GM19193 (cell line): ENCODE results near the gene BCLAF1.

Source experiments
- POLR2A ChIP-seq: IDR thresholded peaks from 4 replicates; pipeline ENCODE4 v1.6.1; 2011; ENCODE audit not compliant: insufficient read depth, insufficient read length; ENCODE audit errors: extremely low read depth

Gene BCLAF1, protein sequence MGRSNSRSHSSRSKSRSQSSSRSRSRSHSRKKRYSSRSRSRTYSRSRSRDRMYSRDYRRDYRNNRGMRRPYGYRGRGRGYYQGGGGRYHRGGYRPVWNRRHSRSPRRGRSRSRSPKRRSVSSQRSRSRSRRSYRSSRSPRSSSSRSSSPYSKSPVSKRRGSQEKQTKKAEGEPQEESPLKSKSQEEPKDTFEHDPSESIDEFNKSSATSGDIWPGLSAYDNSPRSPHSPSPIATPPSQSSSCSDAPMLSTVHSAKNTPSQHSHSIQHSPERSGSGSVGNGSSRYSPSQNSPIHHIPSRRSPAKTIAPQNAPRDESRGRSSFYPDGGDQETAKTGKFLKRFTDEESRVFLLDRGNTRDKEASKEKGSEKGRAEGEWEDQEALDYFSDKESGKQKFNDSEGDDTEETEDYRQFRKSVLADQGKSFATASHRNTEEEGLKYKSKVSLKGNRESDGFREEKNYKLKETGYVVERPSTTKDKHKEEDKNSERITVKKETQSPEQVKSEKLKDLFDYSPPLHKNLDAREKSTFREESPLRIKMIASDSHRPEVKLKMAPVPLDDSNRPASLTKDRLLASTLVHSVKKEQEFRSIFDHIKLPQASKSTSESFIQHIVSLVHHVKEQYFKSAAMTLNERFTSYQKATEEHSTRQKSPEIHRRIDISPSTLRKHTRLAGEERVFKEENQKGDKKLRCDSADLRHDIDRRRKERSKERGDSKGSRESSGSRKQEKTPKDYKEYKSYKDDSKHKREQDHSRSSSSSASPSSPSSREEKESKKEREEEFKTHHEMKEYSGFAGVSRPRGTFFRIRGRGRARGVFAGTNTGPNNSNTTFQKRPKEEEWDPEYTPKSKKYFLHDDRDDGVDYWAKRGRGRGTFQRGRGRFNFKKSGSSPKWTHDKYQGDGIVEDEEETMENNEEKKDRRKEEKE

DNA sequence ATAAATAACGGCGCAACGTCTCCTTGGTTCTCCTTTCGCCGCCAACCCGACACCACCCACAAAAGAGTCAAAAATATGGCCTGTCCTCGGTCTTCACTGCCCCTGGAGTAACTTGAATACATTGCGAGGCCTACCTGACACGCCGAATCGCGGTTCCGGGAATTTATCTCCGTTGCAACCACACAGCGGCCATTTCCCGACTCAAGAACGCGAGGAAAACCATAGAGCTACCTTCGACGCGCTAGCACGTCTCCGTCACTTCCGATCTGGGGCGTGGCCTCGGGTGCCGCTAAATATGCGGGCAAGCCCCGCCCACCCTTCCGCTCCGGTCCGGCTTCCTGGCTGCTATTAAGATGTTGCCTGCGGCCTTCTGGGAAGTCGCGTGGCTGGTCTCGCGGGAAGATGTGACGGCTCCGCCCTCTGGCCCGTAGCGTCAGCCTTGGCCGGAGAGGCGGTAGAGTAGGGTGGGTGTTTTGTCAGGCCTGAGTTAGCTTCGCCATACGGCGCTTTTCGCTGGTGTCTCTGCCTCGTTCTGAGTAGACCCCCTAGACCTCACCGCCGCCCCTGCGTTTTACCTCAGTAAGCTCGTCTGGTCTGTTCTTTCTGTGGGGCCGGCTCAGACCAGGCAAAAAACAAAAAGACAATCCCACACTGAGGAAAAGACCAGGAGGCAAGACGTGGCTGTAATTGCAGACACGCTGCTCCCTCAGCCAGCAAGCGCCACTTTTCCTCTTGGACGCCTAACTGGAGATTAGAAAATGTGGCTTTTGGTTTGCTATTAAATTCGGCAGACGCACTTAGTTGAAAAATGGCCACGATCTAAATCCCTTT is at the start of gene BCLAF1:
BCLAF1 (minus strand) TSS at position 268 of the 831 bp plus-strand sequence. CDS start 9,980 bp downstream, outside the sequence.
- TF ChIP-seq POLR2A: peak; percentile 97

DNA sequence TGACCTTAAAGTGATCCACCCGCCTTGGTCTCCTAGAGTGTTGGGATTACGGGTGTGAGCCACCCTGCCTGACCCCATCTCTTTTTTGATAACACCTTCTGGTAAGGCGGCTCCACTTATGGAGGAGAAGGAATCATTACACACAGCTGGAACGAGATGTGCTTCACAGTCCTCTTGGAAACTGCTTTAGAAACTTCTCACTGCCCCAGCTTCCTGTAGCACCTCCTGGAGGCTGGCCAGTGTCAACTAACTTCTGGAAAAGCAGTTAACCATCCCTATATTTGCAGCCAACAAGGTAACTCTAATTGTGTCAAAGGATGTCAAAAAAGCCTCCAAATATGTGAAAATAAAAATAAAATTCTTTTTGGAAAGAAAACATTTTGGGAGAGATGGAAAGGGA is 48.8 kb upstream of the BCLAF1 start:
- TF ChIP-seq POLR2A: no peak

DNA sequence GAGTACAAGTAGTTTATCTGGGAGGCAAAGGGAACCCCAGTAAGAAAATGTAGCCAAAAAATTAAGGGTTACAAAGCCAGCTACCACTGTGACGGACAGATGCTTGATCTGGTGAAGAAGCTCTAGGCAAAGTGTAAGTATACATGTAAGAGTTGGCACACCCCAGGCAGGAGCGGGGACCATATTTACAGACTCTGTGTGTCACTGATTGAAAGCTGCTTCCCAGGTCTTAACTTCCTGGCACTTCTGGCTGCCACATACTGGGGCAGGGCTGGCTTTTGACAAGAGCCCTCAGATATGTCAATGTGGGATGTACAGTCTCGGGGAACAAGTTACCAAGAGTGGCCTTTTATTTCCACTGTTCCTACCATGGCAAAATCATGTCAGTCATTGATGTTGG is 48.0 kb upstream of the BCLAF1 start:
- TF ChIP-seq POLR2A: no peak

DNA sequence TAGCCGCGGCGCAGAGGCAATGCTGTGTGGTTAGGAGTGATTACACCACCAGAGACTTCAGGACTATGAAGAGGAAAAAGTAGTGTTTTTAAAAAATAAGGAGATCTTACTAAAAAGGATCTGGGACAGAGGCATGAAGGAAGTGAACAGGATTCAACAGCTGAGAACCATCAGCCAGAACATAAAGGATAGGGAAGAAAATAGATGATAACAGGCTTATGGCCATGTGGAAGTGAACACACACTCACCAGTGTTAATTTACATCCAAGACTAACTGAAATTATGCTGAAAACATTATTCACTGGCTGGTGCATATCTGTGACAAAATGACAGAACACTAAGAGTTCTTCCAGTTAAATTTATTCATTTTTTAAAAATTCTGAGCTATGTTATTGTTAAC is 47.5 kb upstream of the BCLAF1 start:
- TF ChIP-seq POLR2A: no peak

DNA sequence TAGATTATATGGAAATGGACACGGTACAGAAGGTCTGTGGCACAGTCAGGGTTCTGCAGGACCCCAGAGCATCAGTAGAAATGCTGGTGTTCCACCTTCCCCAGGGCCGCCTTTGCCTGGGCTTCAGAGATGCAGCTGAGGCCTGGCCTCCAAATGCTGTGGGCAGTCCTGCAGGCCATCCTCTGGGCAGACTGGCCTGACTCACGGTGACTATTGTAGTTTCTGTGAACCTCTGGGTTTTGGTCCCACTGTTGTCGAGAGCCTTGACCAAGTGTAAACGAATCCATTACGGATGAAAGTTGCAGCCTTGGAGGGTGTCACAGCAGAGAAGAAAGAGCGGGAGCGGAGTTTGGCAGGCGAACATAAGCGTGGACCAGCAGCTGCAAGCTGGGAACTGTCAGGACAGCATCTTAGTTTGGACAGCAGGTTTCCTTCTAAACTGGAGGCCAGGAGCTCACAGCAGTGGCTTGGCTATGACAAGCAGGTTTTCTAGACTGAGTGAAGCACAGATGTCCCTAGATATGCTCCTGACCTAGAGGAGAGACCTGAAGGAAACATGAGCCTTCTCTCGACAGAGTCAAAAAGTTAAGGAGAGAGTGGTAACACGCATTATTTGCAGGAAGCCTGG is 46.2 kb upstream of the BCLAF1 start:
- TF ChIP-seq POLR2A: no peak

DNA sequence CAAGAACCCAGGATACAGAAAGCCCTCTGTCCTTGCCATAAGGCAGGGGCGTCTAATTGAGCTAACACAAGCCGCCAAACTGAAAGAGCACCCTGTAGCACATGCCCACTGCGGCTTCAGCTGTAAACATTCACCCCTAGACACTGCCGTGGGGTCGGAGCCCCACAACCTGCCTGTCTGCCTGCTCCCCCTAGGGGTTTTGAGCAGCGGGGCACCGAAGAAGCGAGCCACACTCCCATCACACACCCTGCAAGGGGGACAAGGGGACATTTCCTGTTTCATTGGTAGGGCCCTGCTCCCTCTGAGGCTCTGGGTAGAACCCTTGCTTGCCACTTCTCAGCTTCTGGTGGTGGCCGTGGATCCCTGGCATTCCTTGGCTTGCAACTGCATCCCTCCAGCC is 45.2 kb upstream of the BCLAF1 start:
- no peak for TF ChIP-seq POLR2A

DNA sequence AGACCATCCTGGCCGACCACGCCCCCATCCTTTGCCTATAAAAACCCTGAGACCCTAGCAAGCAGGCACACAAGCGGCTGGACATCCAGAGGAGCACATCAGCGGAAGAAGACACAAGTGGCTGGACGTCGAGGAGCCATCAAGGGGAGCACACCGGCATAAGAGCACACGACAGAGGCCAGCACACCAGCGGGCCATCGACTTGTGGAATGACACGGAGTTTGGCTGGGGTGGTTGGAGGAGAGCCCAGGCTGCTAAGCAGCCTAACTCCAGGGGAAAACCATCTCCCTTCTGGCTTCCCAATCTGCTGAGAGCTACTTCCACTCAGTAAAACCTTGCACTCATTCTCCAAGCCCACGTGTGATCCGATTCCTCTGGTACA is 44.8 kb upstream of the BCLAF1 start:
- TF ChIP-seq POLR2A: no peak

DNA sequence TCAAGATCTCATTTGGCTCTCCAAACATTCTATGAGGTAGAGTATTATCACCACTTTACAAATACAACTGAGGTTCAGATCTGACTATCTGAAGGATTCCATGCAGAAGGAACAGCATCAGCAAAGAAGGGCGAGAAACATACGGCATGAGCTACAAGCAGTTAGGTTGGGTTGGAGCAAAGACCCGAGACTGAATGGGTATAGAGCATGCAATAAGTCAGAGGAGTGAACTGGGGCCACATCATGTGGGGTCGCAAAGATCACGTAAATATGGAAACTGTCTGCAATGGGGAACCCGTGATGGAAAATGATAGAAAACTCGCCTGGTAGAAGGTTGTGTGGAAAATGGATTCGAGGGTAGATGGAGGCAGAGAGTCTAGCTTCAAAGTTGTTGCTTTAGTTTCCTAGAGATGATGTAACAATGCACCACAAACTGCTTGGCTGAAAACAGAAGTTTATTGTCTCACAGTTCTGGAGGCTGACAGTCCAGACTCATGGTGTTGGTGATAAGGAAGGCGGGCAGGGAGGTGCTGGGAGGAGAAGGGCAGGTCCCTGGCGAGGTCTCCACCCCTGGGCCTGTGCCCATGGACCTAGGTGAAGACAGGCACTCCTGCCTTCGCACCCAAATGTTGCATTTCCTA is 44.3 kb upstream of the BCLAF1 start:
- no peak for TF ChIP-seq POLR2A

DNA sequence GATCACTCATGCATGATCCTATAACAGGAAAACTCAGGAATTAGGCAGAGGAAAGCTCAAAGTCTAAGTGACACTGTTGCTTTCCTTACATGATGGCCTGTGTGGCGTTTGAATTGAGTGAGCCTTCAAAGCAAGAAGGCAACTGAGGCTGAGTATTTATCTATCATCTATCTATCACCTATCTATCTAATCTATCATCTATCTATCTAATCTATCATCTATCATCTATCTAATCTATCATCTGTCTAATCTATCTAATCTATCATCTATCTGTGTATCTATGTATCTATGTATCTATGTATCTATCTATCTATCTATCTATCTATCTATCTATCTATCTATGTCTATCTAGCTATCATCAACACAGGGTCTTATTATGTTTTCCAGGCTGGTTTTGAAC is 41.8 kb upstream of the BCLAF1 start:
- no peak for TF ChIP-seq POLR2A

DNA sequence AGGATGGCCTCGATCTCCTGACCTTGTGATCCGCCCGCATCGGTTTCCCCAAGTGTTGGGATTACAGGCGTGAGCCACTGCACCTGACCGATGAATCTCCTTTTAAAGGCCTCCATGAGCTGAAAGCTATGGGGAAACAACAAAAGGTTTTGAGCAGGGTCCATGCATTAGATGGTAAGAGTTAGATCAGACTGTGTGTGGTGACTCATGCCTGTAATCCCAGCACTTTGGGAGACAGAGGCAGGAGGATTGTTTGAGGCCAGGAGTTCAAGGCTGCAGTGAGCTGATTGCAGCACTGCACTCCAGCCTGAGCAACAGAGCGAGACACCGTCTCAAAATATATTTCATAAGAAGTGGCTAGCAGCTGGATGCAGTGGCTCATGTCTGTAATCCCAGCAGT is 41.0 kb upstream of the BCLAF1 start:
- TF ChIP-seq POLR2A: no peak

DNA sequence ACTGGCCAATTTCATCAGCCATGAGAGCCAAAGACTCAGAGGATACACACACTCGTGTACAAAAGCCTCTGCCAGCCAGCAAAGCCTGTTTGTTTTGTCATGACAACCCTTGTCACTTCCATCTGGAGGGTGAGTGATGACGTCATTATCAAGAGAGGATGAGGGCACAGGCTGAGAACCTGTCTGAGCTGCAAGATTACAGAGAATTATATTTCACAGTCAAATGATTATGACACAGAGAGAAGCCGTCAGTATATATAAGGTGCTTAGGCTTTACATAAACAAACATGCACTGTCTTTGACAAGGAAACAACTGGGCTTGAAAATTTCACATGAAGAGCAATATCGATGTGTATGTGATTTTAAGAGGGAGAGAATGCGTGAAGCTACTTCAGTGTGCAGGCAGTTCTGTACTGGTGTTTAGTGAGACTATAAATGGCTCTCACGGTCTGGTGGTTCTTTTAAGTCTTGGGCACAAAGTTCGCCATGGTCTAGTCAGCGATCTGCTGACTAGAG is 36.5 kb upstream of the BCLAF1 start:
- no peak for TF ChIP-seq POLR2A

DNA sequence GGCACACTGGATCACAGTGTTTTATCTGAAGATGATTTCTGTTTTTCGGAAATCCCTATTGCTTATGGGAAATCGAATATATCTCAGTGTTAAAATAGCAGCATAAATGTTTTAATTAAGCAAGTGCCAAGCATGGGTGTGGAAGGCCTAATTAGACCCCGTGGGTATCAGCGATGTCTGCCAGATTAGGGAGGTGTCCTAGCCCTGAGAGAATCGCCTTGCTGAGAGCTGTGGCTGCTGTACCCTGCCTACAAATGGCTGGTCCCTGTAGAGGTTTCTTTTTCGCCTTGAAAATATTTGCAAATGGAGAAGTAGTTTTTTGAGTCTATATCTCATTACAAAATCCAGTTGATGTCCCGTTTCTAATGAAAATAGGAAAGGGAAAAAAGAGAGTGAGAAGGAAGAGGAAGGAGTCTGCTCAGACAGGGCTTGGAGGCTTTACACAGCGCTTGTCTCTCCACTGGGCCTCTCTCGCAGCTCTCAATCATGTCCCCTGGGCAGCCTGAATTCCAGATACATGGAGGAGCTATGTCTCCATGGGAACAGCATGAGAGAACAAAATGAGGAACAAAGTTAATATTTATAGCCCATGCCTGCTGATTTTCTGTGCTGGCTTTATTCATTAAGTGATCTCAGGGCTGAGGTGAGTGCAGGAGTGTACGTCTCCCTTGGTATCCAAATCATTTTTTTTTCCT is 35.2 kb upstream of the BCLAF1 start:
- TF ChIP-seq POLR2A: no peak

DNA sequence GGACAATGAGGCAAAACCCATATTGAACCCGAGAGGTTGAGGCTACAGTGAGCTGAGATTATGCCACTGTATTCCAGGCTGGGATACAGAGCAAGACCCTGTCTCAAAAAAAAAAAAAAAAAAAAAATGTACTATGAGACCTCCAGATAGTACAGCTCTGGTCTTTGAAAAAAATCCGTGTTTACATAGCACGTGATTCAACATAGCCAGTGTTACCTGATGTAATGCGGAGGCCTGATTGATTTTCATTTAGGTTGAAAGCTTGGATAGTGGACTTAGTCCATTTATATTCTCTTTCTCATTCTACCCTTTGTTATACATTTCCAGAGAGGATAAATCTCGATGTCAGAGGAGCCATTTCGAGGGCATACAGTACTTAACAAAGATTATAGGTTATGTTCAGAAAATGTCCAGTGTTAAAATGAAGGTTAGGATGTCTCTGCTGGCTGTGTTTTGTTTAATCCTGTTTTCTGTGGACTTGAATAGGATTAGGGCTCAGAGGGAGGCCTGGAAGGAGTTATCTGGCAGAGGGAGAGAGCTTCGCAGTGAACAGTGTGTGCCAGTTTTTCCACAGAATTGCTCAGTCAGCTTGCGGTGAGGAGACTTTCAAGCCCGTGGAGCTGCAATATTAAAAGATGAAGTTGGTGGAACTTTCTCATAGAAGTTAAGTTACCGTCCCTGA is 33.9 kb upstream of the BCLAF1 start:
- TF ChIP-seq POLR2A: no peak
